Liver (tissue), 9 donors: ENCODE results near the gene NAV2. TPM values are rescaled to one million over a fixed set of nuclear protein-coding genes. Genes with fewer than 3 reads are reported as not detected.

Experiments used
- DNase-seq: peaks from one replicate; pipeline ENCODE4 v3.0.0-alpha.2; 2017; ENCODE audit warnings: low spot score
- H3K27ac ChIP-seq, 2 donors: one replicate each; pipeline ENCODE4 v1.7.0; 2013; ENCODE audit warnings: inconsistent platforms in 2 of 2, low read length in 2 of 2, control low read depth in 1 of 2, low read depth in 1 of 2, mild to moderate bottlenecking in 1 of 2
- H3K27me3 ChIP-seq, 4 donors: one replicate each; pipeline versions ENCODE4 v1.6.1 to v1.7.0; 2013; ENCODE audit warnings: low read length in 3 of 4, inconsistent platforms in 1 of 4, mild to moderate bottlenecking in 1 of 4, moderate library complexity in 1 of 4; ENCODE audit not compliant: control insufficient read depth in 4 of 4, insufficient read depth in 4 of 4
- H3K36me3 ChIP-seq, 4 donors: one replicate each; pipeline versions ENCODE4 v1.6.1 to v1.7.0; 2013; ENCODE audit warnings: low read length in 3 of 4, mild to moderate bottlenecking in 3 of 4, low read depth in 1 of 4, moderate library complexity in 1 of 4; ENCODE audit not compliant: control insufficient read depth in 4 of 4, insufficient read depth in 3 of 4
- H3K4me1 ChIP-seq, 4 donors: one replicate each; pipeline versions ENCODE4 v1.6.1 to v1.7.0; 2013; ENCODE audit warnings: low read length in 3 of 4, mild to moderate bottlenecking in 3 of 4, moderate library complexity in 1 of 4; ENCODE audit not compliant: control insufficient read depth in 4 of 4, insufficient read depth in 4 of 4
- H3K4me3 ChIP-seq, 3 donors: one replicate each; pipeline versions ENCODE4 v1.6.1 to v1.7.0; 2013; ENCODE audit warnings: low read length in 3 of 3, control low read depth in 1 of 3, low read depth in 1 of 3, mild to moderate bottlenecking in 1 of 3
- H3K9ac ChIP-seq, 2 donors: one replicate each; pipeline ENCODE4 v1.7.0; 2013; ENCODE audit warnings: low read length in 2 of 2, mild to moderate bottlenecking in 2 of 2, moderate library complexity in 2 of 2, control low read depth in 1 of 2, low read depth in 1 of 2
- H3K9me3 ChIP-seq, 4 donors: one replicate each; pipeline versions ENCODE4 v1.6.1 to v1.7.0; 2013; ENCODE audit warnings: low read length in 3 of 4; ENCODE audit not compliant: control insufficient read depth in 4 of 4
- FOXA1 ChIP-seq: IDR thresholded peaks from 2 replicates; pipeline ENCODE4 v1.6.1; 2016; ENCODE audit warnings: antibody characterized with exemption
- FOXA2 ChIP-seq: IDR thresholded peaks from 2 replicates; pipeline ENCODE4 v1.6.1; 2016; ENCODE audit warnings: antibody characterized with exemption
- GABPA ChIP-seq, 2 donors: IDR thresholded peaks in 1 of 2; conservative IDR thresholded peaks in 1 of 2; 2 replicates each; pipeline ENCODE4 v1.6.1; 2016; ENCODE audit warnings: antibody characterized with exemption in 2 of 2, mild to moderate bottlenecking in 1 of 2, moderate library complexity in 1 of 2
- HNF4A ChIP-seq, 2 donors: conservative IDR thresholded peaks; 2 replicates each; pipeline ENCODE4 v1.6.1; 2016; ENCODE audit warnings: antibody characterized with exemption in 2 of 2, mild to moderate bottlenecking in 2 of 2
- HNF4G ChIP-seq: IDR thresholded peaks from 2 replicates; pipeline ENCODE4 v1.6.1; 2016; ENCODE audit warnings: antibody characterized with exemption
- NR2F2 ChIP-seq: IDR thresholded peaks from 2 replicates; pipeline ENCODE4 v1.6.1; 2016; ENCODE audit warnings: antibody characterized with exemption
- RAD21 ChIP-seq, 2 donors: IDR thresholded peaks; 2 replicates each; pipeline ENCODE4 v1.6.1; 2016; ENCODE audit warnings: antibody characterized with exemption in 2 of 2, mild to moderate bottlenecking in 2 of 2
- RXRA ChIP-seq, 2 donors: IDR thresholded peaks; 2 replicates each; pipeline ENCODE4 v1.6.1; 2017 to 2018; ENCODE audit warnings: antibody characterized with exemption in 2 of 2, mild to moderate bottlenecking in 1 of 2
- SP1 ChIP-seq: IDR thresholded peaks from 2 replicates; pipeline ENCODE4 v1.6.1; 2018; ENCODE audit warnings: antibody characterized with exemption, mild to moderate bottlenecking
- TAF1 ChIP-seq: conservative IDR thresholded peaks from 2 replicates; pipeline ENCODE4 v1.6.1; 2016; ENCODE audit warnings: antibody characterized with exemption, mild to moderate bottlenecking
- YY1 ChIP-seq: IDR thresholded peaks from 2 replicates; pipeline ENCODE4 v1.6.1; 2016; ENCODE audit warnings: antibody characterized with exemption, mild to moderate bottlenecking
- WGBS: extraction: QIAGEN DNeasy Blood & Tissue Kit; methylation state at CpG from one replicate; pipeline ENCODE4 v1.1.7; 2013; 5-methylcytosine and 5-hydroxymethylcytosine counted together
- polyA plus RNA-seq, 2 donors: library from polyadenylated mRNA; stranded (reverse) in 1 of 2; unstranded in 1 of 2; fragments of 200-250 nt in 1 of 2; fragments of >200 nt in 1 of 2; fragmentation: Nextera tagmentation in 1 of 2; extraction: Ambion mirVana in 1 of 2; gene quantifications; one replicate each; pipeline versions ENCODE4 v1.2.1 to v1.2.3, GENCODE V29; 2013 to 2015
- total RNA-seq, 2 donors: library from RNA; depleted of rRNA; stranded (reverse); fragments of >200 nt; gene quantifications; one replicate each; pipeline ENCODE4 v1.2.3, GENCODE V29; 2014
- TF ChIP-seq, protein P1 (sequence below): fragments of 150-350 bp; IDR thresholded peaks from 2 replicates; pipeline ENCODE4 v1.5.1; 2017; ENCODE audit warnings: improper control_type of control experiment, low read depth, low read length; ENCODE audit not compliant: missing input control
- TF ChIP-seq, protein P2 (sequence below): IDR thresholded peaks from 2 replicates; pipeline ENCODE4 v1.6.1; 2016; ENCODE audit warnings: antibody characterized with exemption, mild to moderate bottlenecking
- TF ChIP-seq, protein P3 (sequence below): IDR thresholded peaks from 2 replicates; pipeline ENCODE4 v1.6.1; 2016; ENCODE audit warnings: antibody characterized with exemption
- TF ChIP-seq, protein P4 (sequence below): IDR thresholded peaks from 2 replicates; pipeline ENCODE4 v1.6.1; 2016; ENCODE audit warnings: antibody characterized with exemption
- donor health status: healthy.
- donor health status: healthy.
- donor health status: healthy.
- donor health status: healthy.
- donor health status: healthy.

Gene NAV2
- total and polyA plus RNA-seq, 4 donors = 6.3 to 20.5 (median 11.6) TPM

- no peaks in the 10 kb centered on the region for H3K36me3 ChIP-seq
- no peak for DNase-seq
- TF ChIP-seq TAF1 (no peak), FOXA2 (no peak), GABPA (IDR thresholded peaks at IDR 0.05 in 1 of 2, conservative IDR thresholded peaks at IDR 0.05 in 1 of 2) (no peak), RAD21 (IDR thresholded peaks at IDR 0.05) (no peak), NR2F2 (no peak), YY1 (no peak), SP1 (no peak), HNF4A (conservative IDR thresholded peaks at IDR 0.05) (no peak)
- TF ChIP-seq, protein P1, sequence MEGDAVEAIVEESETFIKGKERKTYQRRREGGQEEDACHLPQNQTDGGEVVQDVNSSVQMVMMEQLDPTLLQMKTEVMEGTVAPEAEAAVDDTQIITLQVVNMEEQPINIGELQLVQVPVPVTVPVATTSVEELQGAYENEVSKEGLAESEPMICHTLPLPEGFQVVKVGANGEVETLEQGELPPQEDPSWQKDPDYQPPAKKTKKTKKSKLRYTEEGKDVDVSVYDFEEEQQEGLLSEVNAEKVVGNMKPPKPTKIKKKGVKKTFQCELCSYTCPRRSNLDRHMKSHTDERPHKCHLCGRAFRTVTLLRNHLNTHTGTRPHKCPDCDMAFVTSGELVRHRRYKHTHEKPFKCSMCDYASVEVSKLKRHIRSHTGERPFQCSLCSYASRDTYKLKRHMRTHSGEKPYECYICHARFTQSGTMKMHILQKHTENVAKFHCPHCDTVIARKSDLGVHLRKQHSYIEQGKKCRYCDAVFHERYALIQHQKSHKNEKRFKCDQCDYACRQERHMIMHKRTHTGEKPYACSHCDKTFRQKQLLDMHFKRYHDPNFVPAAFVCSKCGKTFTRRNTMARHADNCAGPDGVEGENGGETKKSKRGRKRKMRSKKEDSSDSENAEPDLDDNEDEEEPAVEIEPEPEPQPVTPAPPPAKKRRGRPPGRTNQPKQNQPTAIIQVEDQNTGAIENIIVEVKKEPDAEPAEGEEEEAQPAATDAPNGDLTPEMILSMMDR = no peak
- TF ChIP-seq, protein P2, sequence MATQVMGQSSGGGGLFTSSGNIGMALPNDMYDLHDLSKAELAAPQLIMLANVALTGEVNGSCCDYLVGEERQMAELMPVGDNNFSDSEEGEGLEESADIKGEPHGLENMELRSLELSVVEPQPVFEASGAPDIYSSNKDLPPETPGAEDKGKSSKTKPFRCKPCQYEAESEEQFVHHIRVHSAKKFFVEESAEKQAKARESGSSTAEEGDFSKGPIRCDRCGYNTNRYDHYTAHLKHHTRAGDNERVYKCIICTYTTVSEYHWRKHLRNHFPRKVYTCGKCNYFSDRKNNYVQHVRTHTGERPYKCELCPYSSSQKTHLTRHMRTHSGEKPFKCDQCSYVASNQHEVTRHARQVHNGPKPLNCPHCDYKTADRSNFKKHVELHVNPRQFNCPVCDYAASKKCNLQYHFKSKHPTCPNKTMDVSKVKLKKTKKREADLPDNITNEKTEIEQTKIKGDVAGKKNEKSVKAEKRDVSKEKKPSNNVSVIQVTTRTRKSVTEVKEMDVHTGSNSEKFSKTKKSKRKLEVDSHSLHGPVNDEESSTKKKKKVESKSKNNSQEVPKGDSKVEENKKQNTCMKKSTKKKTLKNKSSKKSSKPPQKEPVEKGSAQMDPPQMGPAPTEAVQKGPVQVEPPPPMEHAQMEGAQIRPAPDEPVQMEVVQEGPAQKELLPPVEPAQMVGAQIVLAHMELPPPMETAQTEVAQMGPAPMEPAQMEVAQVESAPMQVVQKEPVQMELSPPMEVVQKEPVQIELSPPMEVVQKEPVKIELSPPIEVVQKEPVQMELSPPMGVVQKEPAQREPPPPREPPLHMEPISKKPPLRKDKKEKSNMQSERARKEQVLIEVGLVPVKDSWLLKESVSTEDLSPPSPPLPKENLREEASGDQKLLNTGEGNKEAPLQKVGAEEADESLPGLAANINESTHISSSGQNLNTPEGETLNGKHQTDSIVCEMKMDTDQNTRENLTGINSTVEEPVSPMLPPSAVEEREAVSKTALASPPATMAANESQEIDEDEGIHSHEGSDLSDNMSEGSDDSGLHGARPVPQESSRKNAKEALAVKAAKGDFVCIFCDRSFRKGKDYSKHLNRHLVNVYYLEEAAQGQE = no peak
- TF ChIP-seq, protein P3, sequence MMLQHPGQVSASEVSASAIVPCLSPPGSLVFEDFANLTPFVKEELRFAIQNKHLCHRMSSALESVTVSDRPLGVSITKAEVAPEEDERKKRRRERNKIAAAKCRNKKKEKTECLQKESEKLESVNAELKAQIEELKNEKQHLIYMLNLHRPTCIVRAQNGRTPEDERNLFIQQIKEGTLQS = no peak
- TF ChIP-seq, protein P4, sequence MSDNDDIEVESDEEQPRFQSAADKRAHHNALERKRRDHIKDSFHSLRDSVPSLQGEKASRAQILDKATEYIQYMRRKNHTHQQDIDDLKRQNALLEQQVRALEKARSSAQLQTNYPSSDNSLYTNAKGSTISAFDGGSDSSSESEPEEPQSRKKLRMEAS = no peak
- H3K27ac ChIP-seq = no peak overlapping the region
- H3K9ac ChIP-seq = no peak overlapping the region
- peaks cover 8 to 42% (median 23%) of the 10 kb centered on the region in 4 donors for H3K27me3 ChIP-seq
- peak overlapping the region in 2 of 3 donors; percentile 6 to 34 for H3K4me3 ChIP-seq
- H3K4me1 ChIP-seq = peaks cover 7 to 14% (median 11%) of the 10 kb centered on the region in 4 donors
- peaks cover 0 to 4% (median 1%) of the 10 kb centered on the region in 4 donors for H3K9me3 ChIP-seq
- 4% methylated on average over 45 of the region's 45 CpGs for WGBS
These were observed 444.4 kb downstream of the NAV2 start for GRCh38 chr11:20156876-20157613.

DNA sequence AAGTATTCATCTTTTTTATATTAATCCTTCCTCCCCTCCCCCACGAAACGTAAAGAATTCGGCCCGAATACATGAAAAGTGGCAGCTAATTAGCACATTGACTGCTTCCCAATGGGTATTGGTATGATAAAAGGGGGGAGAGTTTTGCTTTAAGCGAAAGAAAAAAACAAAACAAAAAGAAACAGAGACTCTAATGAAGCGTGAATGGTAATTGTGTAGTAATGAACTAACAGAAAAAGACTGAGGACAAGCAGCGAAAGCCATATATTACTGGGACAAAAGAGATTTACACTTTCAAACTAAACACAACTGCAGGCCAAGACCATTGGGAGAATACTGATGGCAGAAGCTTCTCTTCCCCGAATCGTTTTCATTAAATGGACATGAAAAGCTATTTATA, 445.1 kb downstream of the NAV2 start:
- Histone ChIP-seq H3K4me1 (peaks cover 7 to 14% (median 11%) of the 10 kb centered on the region in 4 donors), H3K9me3 (peaks cover 0 to 4% (median 1%) of the 10 kb centered on the region in 4 donors), H3K36me3 (no peaks in the 10 kb centered on the region), H3K27ac (no peak overlapping the region), H3K9ac (no peak overlapping the region), H3K27me3 (peaks cover 14 to 47% (median 26%) of the 10 kb centered on the region in 4 donors), H3K4me3 (peak overlapping the region in 1 of 3 donors; percentile 34)
- DNase-seq = no peak
- 10% methylated on average over 9 of the region's 9 CpGs for WGBS
- TF ChIP-seq, protein P2 = no peak
- no peak for TF ChIP-seq NR2F2
- no peak for TF ChIP-seq RAD21 (IDR thresholded peaks at IDR 0.05)
- TF ChIP-seq, protein P4 = no peak
- TF ChIP-seq FOXA1 = no peak
- no peak for TF ChIP-seq HNF4A (conservative IDR thresholded peaks at IDR 0.05)
- TF ChIP-seq TAF1 = no peak
- no peak for TF ChIP-seq HNF4G
- TF ChIP-seq, protein P1 = no peak
- TF ChIP-seq RXRA (IDR thresholded peaks at IDR 0.05) = no peak
- TF ChIP-seq, protein P3 = no peak
- TF ChIP-seq GABPA (IDR thresholded peaks at IDR 0.05 in 1 of 2, conservative IDR thresholded peaks at IDR 0.05 in 1 of 2) = no peak
- TF ChIP-seq SP1 = no peak
- no peak for TF ChIP-seq FOXA2
